ENCODE results near the gene RFX3.
A peak's percentile ranks its signal among the peaks of the same experiment; 100 is the strongest.

RFX3 gene

DNA sequence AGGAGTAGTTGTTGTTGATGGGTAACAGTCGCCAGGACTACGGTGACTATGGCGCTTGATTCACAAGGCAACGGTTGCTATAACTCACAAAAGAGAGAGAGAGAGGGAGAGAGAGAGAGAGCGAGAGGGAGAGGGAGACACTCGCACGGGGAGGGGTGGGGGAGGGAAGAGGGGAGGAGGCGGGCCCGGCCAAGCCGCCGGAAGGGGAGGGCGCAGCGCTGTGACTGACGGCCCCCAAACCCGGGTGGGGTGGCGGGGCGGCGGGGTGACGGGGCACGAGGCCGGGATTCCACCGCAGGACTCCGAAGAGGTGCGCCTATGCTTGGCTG is at the start of gene RFX3:
Gene RFX3 (minus strand): TSS at position 166 of the 329 bp plus-strand sequence. CDS start 130,413 bp downstream, outside the sequence.
- DNase-seq: peak; percentile 93

DNA sequence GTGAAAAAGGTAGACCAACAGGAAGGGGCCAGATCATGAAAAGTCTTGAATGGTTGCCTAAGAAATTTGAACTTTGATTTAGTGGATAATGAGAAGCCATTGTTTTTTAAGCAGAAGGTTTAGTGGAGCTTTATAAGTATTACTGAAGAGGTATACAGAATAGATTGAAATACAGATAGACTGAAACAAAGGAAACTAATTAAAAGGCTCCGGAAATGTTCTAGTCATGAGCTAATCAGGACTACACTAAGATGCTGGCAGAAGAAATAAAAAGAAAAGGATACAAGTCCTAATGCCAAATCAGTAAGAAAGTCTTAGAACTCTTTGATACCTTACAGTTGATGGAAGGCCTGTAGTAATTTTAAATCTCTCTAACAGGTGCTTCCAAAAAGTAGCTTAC is 45.7 kb upstream of the RFX3 start:
- DNase-seq: no peak

DNA sequence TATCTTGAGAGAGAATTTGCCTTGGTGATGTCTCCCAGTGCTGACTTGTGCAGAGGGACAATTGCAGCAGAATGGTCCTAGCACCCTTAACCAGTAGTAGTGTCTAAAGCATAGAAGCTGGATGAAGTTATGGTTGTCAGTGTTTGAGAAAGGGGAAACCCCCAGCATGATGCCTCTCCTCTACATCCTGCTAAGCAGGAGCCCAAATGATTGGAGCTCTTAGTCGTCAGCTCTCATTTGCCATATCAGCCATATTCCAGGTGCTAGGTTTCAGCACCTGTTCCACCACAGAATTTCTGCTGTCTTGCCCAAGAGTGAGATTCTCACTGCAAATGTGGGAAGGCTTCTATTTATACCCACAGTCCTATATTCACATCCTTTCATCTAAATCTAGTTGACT is 43.7 kb upstream of the RFX3 start:
- no peak for DNase-seq

DNA sequence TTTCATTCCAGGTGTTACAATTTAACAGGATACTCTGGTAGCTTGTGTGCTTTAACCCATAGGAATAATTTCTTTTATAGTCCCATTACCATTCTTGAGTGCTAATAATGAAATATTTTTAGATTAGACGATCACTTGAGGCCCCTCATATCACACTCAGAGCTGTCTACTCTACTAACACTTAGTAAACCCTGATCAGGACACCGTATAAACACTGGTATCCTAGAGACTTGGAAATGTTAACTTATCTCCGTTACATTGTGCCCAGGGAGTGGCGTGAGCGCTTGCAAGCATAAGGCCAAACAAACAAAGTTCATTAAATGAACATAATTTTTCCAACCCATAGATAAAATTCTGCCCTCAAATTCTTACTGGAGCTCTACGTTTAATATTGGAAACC is 42.2 kb upstream of the RFX3 start:
- DNase-seq: no peak

DNA sequence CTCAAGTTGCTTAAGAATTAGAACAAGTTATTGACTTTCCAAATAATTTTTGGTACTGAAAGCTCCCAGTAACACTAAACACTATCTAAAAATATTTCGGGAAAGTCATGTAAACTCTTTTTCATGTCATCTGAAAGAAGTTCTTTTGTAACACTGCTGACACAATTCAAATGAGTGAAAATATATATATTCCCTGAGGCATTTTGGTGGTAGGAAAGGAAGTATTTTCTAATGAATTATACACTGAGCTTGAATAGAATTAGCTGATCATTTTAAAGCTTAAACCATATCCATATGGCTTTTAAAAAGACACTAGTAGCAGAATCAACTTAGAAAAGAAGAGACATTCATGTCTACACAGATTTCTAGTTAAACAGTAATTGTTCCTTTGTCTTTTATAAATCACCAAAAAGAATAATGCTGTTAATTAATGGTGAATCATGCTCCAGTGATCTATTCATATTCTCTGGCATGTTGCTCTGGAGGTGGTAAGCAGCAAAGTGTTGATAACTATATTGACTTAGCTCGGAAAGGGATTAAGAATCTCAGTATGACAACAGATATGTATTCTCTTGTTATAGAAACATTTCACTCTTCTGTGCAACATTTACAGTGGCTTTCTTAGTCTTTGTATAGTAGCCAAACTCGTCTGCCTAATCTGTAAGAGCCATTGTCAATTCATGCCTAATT is 27.4 kb upstream of the RFX3 start:
- DNase-seq: no peak

DNA sequence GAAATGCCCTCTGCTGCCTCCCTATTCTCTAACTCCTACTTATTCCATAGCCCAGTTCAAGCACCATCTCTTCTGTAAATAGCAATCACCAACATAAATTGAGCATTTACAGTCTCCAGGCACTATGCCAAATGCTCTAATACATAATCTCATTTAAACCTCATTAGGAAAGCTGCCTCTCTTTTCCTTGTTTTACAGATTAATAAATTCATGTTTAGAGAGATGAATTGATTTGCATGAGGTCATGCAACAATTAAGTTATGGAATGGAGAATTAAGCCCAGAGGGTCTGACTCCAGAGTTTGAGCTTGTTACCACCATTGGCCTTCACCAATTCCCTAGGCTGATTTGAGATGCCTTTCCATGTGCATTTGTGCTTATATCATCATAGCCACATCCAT is 23.4 kb upstream of the RFX3 start:
- no peak for DNase-seq

DNA sequence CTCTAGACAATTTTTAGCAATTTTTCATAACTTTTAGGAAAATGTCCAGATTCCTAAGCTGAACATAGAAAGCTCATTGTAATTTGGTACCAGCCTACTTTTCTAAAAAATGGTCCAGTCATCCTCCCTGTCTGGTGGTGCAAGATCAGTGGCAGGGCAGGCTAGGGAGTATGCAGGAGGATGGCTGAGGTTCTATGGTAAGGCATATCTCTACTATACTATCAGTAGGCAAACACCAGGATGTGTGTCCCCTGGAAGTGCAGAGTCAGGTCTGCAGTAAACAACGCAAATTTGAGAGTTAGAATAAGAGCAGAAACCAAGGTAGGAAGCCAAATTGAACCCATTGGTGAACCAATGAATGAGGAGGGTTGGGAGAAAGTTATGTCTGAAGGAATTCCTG is 22.8 kb upstream of the RFX3 start:
- no peak for DNase-seq

DNA sequence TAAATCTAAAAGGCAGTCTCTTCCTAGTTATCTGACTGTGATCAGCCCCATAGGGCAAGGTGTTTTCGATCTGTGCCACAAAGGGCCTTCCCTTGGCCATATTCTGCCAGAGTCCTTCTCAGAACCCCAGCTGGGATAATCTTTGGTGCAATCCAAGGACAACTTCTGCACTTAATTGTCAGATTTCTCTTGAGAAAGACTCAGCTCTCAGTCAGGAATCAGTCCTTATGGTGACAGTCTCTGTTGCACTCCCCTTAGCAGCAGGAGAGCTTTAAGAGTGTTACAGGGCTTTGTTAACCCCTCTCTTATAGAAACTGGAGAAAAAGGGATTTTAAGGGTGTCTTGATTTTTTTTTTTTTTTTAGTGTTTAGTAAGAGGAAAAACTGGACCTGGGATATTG is 15.4 kb upstream of the RFX3 start:
- no peak for DNase-seq

DNA sequence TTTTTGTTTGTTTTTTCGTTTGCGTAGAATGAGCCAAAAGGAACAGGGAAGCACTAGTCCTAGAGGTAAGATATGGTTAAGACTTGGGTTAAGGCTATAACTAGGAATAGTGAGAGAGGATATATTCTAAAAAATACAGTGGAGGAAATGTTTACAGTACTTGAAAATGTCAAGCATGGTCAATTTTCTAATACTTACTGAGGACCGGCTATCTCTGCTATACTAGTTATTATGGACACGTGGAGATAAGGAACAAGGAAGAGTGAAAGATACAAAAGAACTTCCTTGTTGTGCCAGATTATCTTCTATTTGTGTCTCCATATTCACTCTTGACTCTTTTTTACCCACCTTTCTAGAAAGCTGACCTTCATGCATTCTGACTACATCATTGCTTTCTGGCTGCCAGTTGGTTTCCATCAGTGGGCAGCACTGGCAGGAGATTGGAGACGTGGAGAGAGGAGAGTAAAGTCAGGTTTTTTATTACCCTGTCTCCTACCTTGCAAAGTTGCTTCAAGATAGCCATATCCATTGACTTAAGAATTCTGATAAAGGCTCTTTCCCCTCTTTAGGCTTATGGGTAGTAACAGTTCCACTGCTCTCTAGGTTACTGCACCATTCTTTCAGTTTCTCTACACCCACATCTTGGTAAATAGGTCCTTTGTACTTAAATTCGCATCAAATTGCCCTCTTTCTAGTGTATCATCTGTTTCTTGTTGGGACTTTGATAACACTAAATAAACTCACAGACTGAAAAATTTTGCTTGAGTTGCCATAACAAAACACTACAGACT is 9.0 kb upstream of the RFX3 start:
- DNase-seq: no peak

DNA sequence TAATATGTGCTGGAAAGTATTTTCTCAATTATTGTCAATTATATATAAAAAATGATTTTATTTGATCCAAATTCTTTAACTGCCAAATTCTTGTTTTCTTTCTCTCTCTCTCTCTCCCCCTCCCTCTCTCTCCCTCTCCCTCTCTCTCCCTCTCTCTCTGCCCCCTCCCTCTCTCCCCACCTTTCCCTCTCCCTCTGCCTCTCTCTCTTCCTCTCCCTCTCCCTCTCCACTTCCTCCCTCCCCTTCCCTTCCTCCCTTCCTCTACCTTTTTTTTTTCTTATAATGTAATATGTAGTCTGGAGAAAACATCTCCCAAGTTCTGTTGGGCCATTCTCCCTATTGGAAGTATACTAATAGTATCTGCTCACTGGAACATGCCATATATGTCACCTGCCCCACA is 6.4 kb upstream of the RFX3 start:
- no peak for DNase-seq

DNA sequence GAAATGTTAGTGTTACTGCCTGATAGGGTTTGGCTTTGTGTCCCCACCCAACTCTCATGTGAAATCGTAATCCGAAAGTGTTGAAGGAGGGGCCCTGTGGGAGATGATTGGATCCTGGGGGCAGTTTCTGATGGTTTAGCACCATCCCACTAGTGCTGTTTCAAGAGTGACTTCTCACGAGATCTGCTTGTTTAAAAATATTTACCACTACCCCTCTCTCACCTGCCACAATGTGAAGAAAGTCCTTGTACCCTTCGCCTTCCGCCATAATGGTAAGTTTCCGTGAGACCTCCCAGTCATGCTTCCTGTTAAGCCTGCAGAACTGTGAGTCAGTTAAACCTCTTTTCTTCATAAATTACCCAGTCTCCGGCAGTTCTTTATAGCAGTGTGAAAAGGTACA is 2.6 kb upstream of the RFX3 start:
- DNase-seq: peak; percentile 60

DNA sequence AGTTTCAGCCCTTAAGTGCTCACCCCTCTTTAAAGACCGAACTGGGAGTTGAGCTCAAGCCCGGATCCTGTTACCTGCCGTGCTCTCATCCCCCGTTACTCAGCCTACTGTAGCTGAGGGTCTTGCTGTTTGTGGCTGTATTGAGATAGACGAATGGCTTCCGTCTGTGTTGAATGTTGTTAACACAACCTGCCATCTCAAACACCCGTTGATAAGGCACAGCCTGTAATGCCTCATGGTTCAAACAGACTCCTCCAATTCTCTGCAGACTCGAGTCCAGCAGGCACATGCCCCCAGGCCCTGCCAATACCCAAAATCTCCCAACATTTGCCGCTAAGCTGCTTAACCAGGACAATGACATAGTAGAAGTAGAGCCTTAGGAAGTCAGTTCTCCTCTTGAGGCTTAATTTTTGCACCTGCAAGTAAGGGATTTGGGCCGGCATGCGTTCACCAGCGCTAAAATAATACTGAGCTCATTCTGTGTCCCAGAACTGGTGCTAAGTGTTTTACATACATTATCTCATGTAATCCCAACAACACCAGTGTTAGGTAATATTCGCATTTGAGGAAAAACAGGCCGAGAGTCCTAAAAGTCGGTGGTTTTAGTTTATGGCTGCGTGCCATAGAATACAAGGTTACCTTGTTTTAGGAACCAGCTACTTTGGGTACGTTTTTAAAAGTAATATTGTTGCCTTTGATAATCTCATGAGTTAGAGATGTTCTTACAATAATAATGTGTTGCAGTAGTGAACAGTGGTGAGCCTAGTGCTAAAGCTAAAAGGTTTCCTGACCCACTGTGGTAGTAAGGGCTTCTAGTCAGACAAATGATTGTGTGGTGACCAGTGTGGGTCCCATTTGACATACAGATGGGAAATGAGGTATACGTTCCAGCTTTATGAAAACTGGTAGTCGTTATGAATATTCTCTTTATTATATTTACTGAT is 1.5 kb upstream of the RFX3 start:
- no peak for DNase-seq

DNA sequence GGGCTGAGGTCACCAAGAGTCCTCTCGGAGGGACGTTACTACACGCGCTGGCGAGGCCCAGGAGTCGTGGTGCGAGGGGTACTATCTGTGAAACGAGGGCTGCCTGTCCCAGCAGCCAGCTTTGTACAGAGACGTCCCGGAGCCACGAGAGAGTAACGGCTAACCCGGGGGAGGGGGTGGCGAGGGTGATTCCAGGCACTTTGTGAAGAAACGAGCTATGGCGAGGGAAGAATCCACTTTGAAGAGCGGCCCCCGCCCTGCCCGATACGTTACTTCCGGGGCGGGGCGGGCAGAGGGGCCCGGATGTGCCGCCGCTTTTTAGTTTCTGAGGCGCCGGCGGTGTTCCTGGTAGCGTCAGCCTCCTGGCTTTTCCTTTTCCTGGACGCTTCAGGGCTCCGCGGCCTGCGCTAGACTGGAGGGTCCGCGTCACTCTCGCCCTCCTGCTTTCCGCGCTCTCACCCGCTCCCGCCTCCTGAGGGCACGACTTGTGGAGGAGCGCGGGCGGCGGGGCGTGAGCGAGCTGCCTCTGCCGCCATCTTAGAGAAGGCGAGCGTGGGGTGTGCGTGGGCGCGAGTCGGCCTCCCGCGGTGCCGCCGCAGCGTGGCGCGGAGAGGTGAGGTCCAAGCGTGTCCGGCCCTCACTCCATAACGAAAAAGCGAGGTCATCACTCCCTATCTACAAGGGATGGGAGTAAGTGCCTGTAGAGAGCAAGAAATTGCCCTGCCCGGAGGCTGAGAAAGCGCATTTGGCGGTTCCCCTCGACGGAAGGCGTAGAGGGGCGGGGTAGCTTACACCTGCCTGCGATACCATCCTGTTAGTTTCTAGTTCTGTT is 580 bp upstream of the RFX3 start:
- peak; percentile 89 for DNase-seq

DNA sequence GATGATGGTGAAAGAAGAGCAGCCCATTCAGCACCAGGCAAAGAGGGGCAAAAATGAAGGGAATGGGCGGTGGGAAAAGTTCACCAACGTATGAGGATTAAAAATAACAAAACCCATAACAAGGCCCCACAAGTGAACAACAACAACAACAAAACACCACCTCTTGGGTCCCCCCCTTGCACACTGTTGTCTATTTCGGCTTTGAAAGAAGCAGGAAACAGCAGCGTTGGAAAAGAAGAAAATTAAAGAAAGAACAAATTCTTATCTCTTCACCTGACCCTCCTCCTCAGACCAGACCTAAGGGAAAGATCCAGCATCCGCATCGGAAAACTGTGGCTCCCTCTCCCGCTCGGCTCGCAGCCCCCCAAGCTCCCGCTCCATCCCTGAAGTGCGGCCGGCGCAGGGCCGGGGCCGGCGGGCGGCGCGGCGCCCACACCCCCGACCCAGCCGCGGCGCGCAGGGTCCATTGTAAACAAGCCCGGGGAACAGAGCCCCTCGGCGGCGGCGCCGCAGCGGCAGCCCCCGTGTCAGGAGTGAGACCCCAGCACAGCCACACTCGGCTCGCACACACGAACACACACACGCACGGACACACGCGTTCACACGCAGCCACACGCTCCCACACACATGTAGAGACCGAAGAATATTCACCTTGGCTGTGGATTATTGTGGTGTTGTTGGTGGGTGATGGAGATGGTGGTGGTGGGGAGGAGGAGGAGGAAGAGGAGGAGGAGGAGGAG is 535 bp downstream of the RFX3 start:
- DNase-seq: no peak

DNA sequence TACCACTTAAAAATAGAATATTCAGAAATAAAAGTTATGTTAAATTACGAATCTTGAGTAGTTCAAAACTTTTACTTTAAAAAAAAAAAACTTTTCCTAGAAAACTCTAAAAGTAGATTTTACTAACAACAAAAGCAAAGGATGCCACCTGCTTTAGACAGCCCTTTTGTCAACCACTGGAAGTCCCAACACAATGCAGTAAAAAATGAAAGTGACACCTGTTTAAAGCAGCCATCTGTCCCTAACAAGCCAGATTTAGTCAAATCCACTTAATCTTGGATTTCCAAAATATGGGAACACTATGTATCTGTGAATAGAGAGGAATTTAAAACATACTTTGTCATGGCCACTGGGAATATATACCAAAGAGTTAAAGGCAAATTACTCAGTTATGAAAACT is 3.8 kb downstream of the RFX3 start:
- DNase-seq: no peak

DNA sequence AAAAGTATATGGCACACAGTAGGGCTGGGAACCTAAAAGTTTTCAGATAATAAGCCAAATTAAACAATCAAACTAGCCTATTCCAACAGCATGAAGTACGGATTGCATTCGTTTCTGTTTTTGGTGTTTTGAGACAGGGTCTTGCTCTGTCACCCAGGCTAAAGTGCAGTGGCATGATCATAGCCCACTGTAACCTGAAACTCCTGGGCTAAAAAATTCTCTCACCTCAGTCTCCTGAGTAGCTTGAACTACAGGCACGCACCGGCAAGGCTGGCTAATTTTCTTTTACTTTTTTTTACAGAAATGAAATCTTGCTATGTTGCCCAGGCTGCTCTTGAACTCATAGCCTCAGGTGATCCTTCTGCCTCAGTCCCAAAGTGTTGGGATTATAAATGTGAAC is 5.2 kb downstream of the RFX3 start:
- DNase-seq: no peak

DNA sequence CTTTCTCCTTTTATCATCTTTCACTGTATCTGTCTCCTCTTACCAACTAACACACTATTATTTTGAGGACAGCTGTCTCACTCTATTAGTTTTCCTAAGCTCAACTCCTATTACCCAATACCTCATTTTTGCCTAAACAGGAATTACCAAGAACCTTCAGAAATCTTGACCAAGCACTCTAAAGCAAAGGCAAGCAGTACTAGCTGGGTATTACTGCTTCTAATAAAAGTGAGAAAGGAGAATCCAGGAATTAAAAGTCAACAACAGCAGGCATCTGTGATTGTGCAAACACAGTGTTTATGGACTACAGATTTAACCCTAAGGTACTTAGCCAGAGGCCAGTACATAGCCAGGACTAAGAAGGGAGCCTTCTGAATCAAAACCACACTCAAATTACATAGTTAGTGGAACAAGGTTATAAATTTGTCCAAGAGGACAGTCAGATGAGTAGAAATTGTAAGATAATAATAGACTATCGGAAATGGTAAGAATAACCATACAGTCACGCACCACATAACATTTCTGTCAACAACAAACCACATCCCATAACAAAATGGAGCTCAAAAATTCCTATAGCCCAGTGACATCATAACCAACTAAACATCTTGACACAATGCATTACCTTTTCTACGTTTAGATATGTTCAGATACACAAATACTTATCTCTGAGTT is 8.3 kb downstream of the RFX3 start:
- no peak for DNase-seq

DNA sequence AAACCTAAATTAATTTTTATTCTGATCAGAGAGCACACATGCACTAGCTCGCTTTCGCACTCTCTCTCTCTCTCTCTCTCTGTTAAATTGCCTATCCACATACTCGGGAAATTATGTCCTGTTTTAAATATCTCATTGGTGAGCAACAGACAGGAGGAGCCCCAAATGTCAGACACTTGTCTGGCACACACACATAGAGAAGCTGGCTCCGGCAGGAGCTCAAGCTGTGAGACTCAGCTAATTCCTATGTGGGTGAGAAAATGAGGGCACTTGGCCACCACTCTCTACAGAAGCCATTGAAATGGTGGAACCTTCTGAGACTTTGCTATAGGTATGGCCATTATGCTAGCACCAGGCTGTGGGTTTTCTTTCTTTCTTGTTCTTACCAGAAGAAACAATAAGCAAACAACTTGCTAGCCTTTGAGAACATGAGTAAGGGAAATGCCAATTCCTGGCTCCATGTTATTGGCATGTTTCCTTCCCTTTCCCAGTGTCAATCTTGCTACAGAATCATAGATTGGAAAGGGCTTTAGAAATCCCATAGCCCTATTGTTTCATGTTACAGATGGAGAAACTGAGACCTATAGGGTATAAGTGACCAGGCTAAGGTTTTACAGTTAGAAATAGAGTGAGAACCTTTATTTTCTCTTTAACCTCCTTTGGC is 9.0 kb downstream of the RFX3 start:
- no peak for DNase-seq

DNA sequence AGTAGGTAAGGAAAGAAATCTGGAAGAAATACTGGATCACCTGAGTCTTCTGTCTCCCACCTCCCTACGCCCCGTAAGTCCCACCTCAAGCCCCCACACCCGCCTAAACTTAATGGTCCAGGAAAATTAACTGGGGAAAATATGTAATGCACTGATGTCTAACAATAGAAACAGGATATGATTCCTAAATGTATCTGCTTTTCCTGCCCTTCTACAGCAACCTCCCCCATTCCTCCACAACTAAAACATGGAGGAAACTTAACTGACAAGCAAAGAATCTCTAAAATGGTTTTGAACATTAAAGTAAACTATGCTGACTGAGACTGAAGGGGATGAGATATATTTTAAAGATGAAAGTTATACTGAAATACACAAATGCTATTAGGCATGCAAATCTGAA is 10.4 kb downstream of the RFX3 start:
- DNase-seq: no peak

DNA sequence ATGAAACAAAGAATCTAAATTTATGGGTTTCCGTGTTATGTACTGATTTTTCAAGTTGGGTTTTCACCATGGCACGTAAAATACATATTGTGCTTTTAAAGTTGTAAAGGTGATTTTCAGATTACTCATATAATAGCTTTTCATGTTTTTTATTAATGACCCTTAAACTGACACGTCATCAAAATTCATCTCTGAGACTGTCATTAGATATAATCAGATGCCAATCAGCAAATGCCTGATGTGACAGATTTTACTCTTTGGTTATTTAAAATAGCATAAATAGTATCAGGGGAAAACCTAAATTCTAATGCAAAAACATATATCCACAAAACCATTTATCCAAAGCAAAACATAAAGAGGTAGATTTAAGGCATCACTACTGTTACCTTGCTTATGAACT is 11.0 kb downstream of the RFX3 start:
- no peak for DNase-seq

DNA sequence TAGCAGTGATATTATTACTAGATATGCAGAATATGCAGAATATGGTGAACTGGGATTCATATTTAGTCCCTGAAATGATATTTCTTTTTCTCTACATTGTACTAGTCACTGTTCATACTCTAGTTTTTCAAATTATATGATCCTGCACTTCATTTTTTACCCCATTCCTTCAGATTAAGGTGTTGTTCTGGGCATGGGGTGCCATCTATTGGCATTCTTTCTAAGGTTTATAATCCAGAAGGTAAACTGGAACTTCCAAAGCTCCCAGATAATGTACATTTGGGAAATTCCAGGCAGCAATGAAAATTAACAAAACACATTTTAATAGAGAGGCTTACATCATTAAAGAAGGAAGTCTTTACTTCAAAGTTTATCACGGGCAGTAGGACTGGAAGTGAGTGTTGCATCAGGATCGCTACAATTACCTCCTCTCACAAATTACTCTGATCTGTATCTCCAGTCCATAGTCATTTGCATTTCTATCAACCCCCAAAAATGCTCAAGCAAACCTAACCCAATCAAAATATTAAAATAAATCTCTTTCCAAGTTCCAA is 12.5 kb downstream of the RFX3 start:
- DNase-seq: no peak
